Activated T-helper 9 cell treated with anti-CD3 and anti-CD28 coated beads, Interleukin-2, amount 50 U/mL, for 16 hours (primary cell): ENCODE data around the gene JAZF1.

Experiments
- DNase-seq: peaks from one replicate; pipeline ENCODE4 v3.0.0-alpha.2; 2020; ENCODE audit warnings: low read depth

Gene JAZF1

GRCh38 chr7:28165961-28166955, 14.3 kb downstream of the JAZF1 start:
- DNase-seq: no peak

GRCh38 chr7:28165261-28165660, 15.3 kb downstream of the JAZF1 start:
- no peak for DNase-seq

GRCh38 chr7:28163949-28164348, 16.6 kb downstream of the JAZF1 start:
- DNase-seq: no peak

- DNase-seq: no peak
Observed at GRCh38 chr7:28161331-28161730, 19.3 kb downstream of the JAZF1 start.

- DNase-seq: no peak
Observed at GRCh38 chr7:28160551-28160991, 20.0 kb downstream of the JAZF1 start.

- DNase-seq: no peak
Observed at GRCh38 chr7:28157831-28158416, 22.7 kb downstream of the JAZF1 start.

- no peak for DNase-seq
Observed at GRCh38 chr7:28157076-28157745, 23.4 kb downstream of the JAZF1 start.

- DNase-seq: no peak
Observed at GRCh38 chr7:28156401-28156800, 24.2 kb downstream of the JAZF1 start.

- DNase-seq: no peak
Observed at GRCh38 chr7:28155964-28156363, 24.6 kb downstream of the JAZF1 start.

GRCh38 chr7:28155019-28155660, 25.5 kb downstream of the JAZF1 start:
- no peak for DNase-seq

- no peak for DNase-seq
Observed at GRCh38 chr7:28152594-28152993, 28.0 kb downstream of the JAZF1 start.

GRCh38 chr7:28151965-28152364, 28.6 kb downstream of the JAZF1 start:
- DNase-seq: no peak

GRCh38 chr7:28149291-28150101, 31.1 kb downstream of the JAZF1 start:
- DNase-seq: no peak

- no peak for DNase-seq
Observed at GRCh38 chr7:28145931-28146330, 34.7 kb downstream of the JAZF1 start.

- DNase-seq: no peak
Observed at GRCh38 chr7:28145090-28145626, 35.4 kb downstream of the JAZF1 start.

GRCh38 chr7:28144266-28144665, 36.3 kb downstream of the JAZF1 start:
- DNase-seq: no peak

- DNase-seq: no peak
Observed at GRCh38 chr7:28142650-28143049, 37.9 kb downstream of the JAZF1 start.

- DNase-seq: no peak
Observed at GRCh38 chr7:28140979-28141378, 39.6 kb downstream of the JAZF1 start.

GRCh38 chr7:28138837-28139236, 41.8 kb downstream of the JAZF1 start:
- no peak for DNase-seq

GRCh38 chr7:28137463-28137862, 43.1 kb downstream of the JAZF1 start:
- DNase-seq: no peak

GRCh38 chr7:28136885-28137284, 43.7 kb downstream of the JAZF1 start:
- DNase-seq: no peak
